SJSA1 (cell line): ENCODE measurements around the gene CALML4. TPM values are rescaled to one million over a fixed set of nuclear protein-coding genes. Genes with fewer than 3 reads are reported as not detected.

ENCODE experiments used
- DNase-seq, 2 experiments: peaks; one replicate each; pipeline ENCODE4 v3.0.0-alpha.2; 2015 to 2020; ENCODE audit warnings: low spot score in 2 of 2, low read depth in 1 of 2
- H3K27ac ChIP-seq: fragments of 250-450 bp; sonication (Bioruptor Pico); 2 replicates; pipeline ENCODE4 v1.5.1; 2020; ENCODE audit warnings: mild to moderate bottlenecking, moderate library complexity
- H3K27me3 ChIP-seq: fragments of 250-450 bp; sonication (Bioruptor Pico); replicated peaks from 2 replicates; pipeline ENCODE4 v1.5.1; 2020; ENCODE audit warnings: mild to moderate bottlenecking, moderate library complexity
- H3K36me3 ChIP-seq: fragments of 250-450 bp; sonication (Bioruptor Pico); 2 replicates; pipeline ENCODE4 v1.5.1; 2020; ENCODE audit warnings: mild to moderate bottlenecking
- H3K4me1 ChIP-seq: fragments of 250-450 bp; sonication (Bioruptor Pico); replicated peaks from 2 replicates; pipeline ENCODE4 v1.6.1; 2021; ENCODE audit warnings: mild to moderate bottlenecking
- H3K4me3 ChIP-seq: fragments of 250-450 bp; sonication (Bioruptor Pico); 2 replicates; pipeline ENCODE4 v1.5.1; 2020; ENCODE audit warnings: mild to moderate bottlenecking
- H3K9me3 ChIP-seq: fragments of 250-450 bp; sonication (Bioruptor Pico); replicated peaks from 2 replicates; pipeline ENCODE4 v1.5.1; 2020; ENCODE audit warnings: mild to moderate bottlenecking
- total RNA-seq: library from RNA; depleted of rRNA; stranded (reverse); fragments of >200 nt; shearing (Covaris generic); gene quantifications from 2 replicates; pipeline ENCODE4 v1.2.3, GENCODE V29; 2014

Gene CALML4
- total RNA-seq, 1 experiment from 2014 or later: 2.1 TPM

DNA sequence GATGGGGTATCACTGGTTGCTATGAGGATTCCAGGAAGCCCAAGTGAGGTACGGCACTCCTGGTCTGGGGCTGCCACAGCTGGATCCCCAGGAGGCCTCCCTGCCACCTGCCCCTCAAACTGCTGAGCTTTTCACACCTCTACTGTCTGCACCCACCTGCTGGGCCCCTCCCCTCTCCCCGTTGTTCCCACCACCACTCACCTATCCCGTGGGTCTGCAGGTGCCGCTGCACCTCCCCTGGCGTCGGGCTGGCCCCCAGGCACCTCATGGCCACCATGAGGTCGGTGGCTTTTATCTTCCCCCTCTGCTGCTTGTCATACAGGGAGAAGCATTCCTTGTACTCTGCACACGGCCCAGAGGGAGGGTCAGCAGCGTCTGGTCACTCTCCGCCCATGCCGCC is 5.8 kb downstream of the CALML4 start:
- Histone ChIP-seq H3K27ac (no peak overlapping the region), H3K4me1 (peaks cover 12% of the 10 kb centered on the region), H3K27me3 (no peaks in the 10 kb centered on the region), H3K9me3 (no peaks in the 10 kb centered on the region), H3K36me3 (peaks cover 28% of the 10 kb centered on the region), H3K4me3 (no peak overlapping the region)
- DNase-seq: no peak

DNA sequence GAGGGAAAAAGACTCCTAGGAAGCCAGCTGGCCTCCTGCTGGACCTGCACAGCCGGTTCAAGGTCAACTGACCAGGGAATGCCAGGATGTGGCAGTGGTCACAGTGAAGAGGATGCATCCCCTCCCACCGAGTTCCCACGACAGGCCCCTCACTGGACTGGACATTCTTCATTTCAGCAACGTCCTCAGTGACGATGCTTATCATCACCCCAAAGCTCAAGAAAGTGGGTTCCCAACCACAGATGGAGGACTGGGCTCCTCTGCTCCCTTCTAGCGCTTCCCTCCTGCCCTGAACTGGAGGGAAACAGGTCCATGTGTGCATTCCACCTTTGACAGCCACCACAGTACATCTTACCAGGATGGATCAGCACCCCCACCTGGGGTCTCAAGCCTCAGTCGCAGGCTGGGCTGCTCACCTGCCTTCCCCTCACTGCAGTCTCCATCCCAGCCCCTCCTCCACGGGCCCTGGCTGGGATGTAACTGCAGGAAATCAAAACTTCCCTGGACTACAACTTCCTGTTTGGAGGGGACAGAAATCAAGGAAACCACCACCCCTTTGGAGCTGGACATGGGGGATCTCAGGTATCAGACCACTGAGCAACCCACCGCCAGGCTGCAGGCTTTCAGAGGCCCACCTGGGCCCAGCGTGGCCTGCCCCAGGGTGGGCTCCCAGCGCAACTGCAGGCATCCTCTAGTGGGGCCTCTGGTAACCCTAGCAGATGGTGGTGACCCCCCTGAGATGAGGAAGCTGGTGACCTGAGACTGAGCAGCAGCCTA is 7.3 kb downstream of the CALML4 start:
- Histone ChIP-seq H3K4me1 (peaks cover 12% of the 10 kb centered on the region), H3K36me3 (peaks cover 40% of the 10 kb centered on the region), H3K27me3 (no peaks in the 10 kb centered on the region), H3K4me3 (no peak overlapping the region), H3K27ac (no peak overlapping the region), H3K9me3 (no peaks in the 10 kb centered on the region)
- DNase-seq: no peak

DNA sequence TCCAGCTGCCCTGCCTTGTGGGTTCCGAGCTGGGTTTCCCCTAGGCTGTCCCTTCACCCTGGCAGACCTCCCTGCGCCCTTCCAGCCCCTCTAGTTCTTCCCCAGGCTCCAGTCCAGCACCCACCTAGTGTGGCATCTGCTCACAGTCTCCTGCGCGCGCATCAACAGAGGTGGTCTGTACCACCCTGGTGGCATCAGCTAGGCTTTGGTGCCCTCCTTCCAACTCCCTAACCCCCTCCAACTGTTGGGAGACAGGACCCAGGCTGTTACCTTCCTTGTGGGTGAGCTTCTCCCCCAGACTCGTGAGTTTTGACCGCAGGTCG is 8.0 kb downstream of the CALML4 start:
- Histone ChIP-seq H3K27me3 (no peaks in the 10 kb centered on the region), H3K36me3 (peaks cover 47% of the 10 kb centered on the region), H3K4me1 (peaks cover 12% of the 10 kb centered on the region), H3K4me3 (no peak overlapping the region), H3K9me3 (no peaks in the 10 kb centered on the region), H3K27ac (no peak overlapping the region)
- no peak for DNase-seq

DNA sequence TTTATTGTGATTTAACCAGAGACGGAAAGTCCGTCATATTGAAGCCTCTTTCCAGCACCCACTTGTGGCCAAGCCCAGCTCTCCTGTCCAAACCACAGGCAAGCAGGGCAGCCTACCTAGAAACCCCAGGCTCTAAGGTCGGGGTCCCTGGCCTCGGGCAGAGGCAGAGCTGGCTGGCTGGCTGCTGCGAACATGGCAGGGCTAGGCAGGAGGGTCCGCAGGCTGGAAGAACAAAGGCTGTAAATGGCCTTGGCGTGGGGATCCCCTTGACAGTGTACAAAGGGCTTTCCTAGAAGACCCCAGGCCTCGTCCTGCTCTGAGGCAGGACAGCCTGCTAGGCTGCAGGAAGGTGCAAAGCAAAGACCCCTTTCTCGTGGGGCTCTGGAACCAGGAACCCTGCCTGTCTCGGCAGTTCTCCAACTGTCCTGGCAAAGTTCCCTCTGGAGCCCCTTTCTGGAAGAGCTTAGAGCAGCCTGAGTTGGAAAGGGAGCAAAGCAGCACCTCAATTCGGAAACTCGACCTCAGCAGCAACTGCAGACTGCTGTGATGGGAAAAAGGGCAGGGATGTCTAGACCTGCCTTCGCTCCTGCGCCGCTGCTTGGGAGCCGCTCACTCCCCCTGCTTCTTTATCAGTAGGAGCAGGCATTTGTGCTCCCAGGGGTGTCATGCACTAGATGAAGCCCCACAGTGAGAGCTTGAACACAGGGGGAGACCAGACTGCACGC is 8.5 kb downstream of the CALML4 start:
- Histone ChIP-seq H3K27me3 (no peaks in the 10 kb centered on the region), H3K4me3 (no peak overlapping the region), H3K4me1 (peaks cover 16% of the 10 kb centered on the region), H3K9me3 (no peaks in the 10 kb centered on the region), H3K27ac (no peak overlapping the region), H3K36me3 (peaks cover 52% of the 10 kb centered on the region)
- no peak for DNase-seq

DNA sequence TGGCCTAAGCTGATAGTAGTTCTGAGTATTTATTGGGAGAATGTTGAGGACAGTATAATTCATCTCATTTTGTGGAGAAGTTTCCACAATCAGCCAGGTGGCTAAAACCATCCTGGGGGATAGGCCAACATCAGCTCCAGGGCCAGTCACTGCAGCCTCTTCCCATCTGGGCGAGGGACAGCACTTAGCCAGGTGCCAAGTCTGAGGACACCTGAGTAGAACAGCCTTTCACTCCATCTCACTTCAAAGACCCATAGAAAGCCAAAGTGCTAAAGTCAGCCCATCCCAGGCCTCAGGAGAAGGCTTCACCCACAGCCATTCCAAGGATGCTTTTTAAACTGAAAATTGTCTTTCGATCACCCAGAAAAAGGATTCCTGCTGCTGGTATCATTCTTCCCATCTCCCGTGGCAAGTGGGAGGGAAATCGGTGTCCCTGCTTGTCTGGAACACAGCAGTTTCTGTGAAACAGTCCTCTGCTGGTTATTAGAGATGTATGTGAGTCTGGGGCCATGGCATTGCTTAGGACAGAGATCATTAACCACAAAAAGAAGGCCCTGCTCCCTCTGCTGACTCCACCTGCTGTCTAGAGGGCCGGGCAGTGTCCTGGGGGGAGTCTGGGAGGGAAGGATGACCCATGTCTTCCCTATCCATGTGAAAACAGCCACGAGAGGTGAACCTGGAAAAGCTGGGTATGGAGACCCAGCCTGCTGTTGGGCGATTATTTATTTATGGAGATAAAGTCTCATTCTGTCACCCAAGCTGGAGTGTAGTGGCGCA is 9.6 kb downstream of the CALML4 start:
- H3K9me3 ChIP-seq: no peaks in the 10 kb centered on the region
- peaks cover 22% of the 10 kb centered on the region for H3K4me1 ChIP-seq
- no peak overlapping the region for H3K4me3 ChIP-seq
- peaks cover 56% of the 10 kb centered on the region for H3K36me3 ChIP-seq
- H3K27me3 ChIP-seq: no peaks in the 10 kb centered on the region
- no peak for DNase-seq
- H3K27ac ChIP-seq: no peak overlapping the region

DNA sequence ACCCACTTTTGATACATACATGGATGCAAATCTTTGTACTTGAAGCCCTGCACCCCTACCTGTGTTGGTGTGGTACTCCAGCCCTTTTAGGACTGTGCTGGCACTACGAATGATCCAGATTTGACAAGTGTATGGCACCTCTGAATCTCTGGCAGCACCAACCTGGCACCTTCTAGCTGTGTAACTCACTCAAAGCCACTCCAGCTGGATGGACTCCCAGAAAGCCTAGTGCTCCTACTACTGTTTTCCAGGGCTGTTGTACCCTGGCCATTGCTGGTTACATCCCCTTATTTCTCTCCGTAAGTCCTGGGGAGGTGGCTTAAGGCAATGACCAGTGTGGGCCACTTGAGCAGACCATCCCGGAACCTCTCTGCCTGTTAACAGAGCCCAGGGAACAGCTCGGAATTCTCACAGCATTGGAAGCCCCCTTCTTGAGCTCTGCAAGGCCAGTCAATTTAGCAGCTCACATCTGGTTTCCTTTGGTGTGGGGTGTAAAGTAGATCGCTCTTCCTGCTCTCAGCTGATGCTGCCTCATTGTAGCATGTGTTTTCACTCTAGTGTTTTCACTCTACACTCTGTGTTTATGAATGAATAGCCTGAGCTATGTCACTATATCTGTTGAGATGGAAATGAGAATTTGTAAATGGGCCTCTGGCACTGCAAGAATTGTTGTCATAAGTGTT is 12.2 kb downstream of the CALML4 start:
- Histone ChIP-seq H3K36me3 (peaks cover 70% of the 10 kb centered on the region), H3K4me3 (no peak overlapping the region), H3K9me3 (no peaks in the 10 kb centered on the region), H3K27me3 (no peaks in the 10 kb centered on the region), H3K4me1 (peaks cover 29% of the 10 kb centered on the region), H3K27ac (no peak overlapping the region)
- DNase-seq: no peak

DNA sequence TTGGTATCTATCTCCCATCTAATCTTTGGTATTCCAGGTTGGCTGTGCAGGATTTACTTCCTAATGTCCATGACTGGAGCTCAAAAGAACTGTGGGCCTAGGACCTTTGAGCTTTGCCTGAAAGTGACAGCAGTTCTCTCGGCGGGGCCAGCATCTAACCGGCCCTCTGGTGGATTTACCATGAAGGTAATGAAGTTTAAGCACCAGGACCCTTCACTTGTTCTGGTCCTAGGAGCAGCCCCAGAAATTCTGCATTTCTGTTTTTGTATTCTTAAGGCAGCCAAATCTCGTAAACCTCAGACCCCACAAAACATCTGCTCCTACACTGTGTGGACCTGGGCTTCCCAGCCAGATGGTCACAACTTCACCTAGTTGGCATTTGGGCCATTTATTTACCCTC is 13.0 kb downstream of the CALML4 start:
- Histone ChIP-seq H3K4me3 (no peak overlapping the region), H3K9me3 (no peaks in the 10 kb centered on the region), H3K4me1 (peaks cover 36% of the 10 kb centered on the region), H3K27me3 (no peaks in the 10 kb centered on the region), H3K36me3 (peaks cover 71% of the 10 kb centered on the region), H3K27ac (no peak overlapping the region)
- DNase-seq: no peak

DNA sequence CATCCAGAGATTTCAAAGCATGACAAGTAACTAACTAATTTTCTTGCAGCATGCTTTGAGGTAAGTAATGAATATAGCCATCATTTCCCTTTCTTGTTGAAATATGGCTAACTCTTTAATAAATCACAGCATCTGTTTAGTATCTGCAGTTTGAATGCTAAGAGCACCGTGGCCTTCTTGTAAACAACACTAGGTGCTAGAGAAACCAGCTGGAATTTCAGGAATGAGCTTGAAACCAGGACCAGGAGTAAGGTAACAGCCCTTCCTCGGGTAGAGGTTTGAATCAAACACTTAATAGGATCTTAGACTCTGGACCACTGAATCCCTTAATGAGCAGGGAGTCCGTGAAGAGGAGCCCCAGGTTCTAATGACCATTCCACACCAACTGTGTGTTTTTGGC is 13.6 kb downstream of the CALML4 start:
- DNase-seq: no peak
- Histone ChIP-seq H3K36me3 (peaks cover 67% of the 10 kb centered on the region), H3K4me3 (no peak overlapping the region), H3K27ac (no peak overlapping the region), H3K9me3 (no peaks in the 10 kb centered on the region), H3K27me3 (no peaks in the 10 kb centered on the region), H3K4me1 (peaks cover 42% of the 10 kb centered on the region)

DNA sequence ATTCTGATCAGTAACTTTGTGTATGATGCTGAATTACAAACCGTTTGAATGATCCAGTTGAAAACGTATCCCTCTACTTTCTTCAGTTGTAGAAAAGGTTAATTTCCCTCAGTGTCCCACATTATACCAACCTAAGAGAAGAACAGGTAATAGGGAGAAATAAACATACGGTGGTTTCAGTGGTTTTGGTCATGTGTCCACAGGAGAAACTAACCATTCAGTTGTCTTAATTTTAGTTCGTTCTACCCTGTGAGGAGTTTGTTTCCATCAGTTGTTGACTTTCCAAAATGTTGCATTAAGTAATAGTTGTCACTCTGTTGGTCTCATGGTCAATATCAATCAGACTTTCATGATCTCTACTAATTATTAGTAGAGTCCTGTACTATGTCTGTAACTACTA is 15.1 kb downstream of the CALML4 start:
- Histone ChIP-seq H3K27ac (no peak overlapping the region), H3K4me1 (peaks cover 55% of the 10 kb centered on the region), H3K27me3 (no peaks in the 10 kb centered on the region), H3K9me3 (no peaks in the 10 kb centered on the region), H3K4me3 (no peak overlapping the region), H3K36me3 (peaks cover 60% of the 10 kb centered on the region)
- no peak for DNase-seq

DNA sequence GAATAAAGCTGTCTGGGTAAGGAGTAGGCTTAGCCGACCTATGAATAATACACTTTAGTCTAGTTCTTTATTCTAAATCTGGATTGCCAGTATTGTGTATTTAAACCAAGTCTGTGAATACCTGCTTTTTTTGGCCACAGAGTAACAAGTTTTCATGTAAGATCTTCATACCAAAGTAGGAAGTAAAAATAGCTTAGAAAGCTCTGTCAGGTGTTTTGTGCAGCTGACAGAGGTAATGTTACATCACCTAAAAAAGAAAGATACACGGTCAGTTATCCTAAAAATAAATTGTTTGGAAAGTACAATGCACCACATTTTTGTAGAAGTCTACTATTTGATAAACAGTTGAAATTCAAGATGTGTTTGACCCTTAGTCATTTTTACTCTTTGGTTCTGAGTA is 16.5 kb downstream of the CALML4 start:
- no peaks in the 10 kb centered on the region for H3K27me3 ChIP-seq
- H3K9me3 ChIP-seq: no peaks in the 10 kb centered on the region
- H3K27ac ChIP-seq: no peak overlapping the region
- peaks cover 69% of the 10 kb centered on the region for H3K36me3 ChIP-seq
- no peak for DNase-seq
- peaks cover 54% of the 10 kb centered on the region for H3K4me1 ChIP-seq
- H3K4me3 ChIP-seq: no peak overlapping the region

DNA sequence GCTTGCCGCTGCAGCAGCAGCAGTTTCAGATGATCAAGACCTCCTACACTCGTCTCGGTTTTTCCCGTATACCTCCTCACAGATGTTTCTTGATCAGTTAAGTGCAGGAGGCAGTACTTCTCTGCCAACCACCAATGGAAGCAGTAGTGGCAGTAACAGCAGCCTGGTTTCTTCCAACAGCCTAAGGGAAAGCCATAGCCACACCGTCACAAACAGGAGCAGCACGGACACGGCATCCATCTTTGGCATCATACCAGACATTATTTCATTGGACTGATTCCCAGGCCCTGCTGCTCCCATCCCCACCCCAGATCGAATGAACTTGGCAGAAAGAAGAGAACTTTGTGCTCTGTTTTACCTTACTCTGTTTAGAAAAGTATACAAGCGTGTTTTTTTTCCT is 17.6 kb downstream of the CALML4 start:
- Histone ChIP-seq H3K4me1 (peaks cover 54% of the 10 kb centered on the region), H3K27me3 (no peaks in the 10 kb centered on the region), H3K9me3 (no peaks in the 10 kb centered on the region), H3K27ac (no peak overlapping the region), H3K36me3 (peaks cover 68% of the 10 kb centered on the region), H3K4me3 (no peak overlapping the region)
- peak; percentile 41 to 48 for DNase-seq

DNA sequence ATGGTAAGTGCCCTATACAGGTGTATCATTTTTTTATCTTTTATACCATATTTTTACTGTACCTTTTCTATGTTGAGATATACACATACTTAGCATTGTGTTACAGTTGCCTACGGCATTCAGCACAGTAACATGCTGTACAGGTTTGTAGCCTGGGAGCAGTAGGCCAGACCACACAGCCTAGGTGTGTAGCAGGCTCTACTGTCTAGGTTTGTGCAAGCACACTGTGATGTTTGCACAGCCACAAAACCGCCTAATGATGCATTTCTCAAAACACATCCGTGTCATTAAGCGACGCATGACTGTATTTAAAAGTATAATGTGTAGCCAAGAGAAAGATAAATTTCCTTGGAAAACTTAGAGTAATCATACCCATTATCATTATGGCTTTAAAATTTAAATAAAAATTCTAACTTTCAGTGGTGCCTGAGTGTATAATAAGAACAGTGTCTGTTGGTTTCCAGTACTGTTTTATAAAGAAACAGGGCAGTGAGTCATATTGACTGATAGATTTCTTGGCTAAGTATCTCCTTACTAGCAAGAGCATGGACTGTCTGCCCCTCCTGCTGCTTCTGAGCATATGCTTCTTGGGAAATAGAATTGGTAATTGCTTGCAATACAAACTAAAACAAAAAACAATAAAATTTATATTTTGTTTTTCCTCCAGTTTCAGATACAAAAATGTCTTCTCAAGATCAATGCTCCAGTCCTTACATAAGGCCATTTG is 18.3 kb downstream of the CALML4 start:
- no peaks in the 10 kb centered on the region for H3K9me3 ChIP-seq
- no peak overlapping the region for H3K27ac ChIP-seq
- peaks cover 64% of the 10 kb centered on the region for H3K36me3 ChIP-seq
- no peaks in the 10 kb centered on the region for H3K27me3 ChIP-seq
- H3K4me1 ChIP-seq: peaks cover 53% of the 10 kb centered on the region
- H3K4me3 ChIP-seq: no peak overlapping the region
- DNase-seq: no peak
